Measurements from ENCODE around the gene TDO2.
"Not testable (repeated sequence)": the region's sequence is repeated elsewhere in the genome, so short reads cannot be mapped to it uniquely, and the experiment has no call there.

TDO2 gene

DNA sequence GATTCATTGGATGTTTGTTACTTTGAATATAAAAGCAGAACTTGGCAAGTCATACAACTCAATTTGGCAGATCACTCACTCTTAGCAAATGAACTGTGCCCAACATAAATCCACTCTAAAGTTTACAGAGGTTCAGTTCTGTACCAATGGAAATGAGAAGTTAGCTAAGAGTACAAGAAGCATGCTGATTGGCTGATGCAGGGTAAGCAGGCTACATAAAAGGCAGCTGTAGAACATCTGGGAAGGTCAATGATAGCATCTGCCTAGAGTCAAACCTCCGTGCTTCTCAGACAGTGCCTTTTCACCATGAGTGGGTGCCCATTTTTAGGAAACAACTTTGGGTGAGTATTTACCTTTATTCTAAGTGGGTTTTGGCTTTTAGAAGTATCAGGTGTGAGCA is at the start of gene TDO2:
TDO2 (plus strand) TSS at position 244 of the 400 bp plus-strand sequence; CDS start at position 307, 63 bp downstream.
- no peak for DNase-seq (ENCODE audit: low spot score)

GRCh38 chr4:155854582-155855226 is 48.8 kb upstream of the TDO2 start:
- DNase-seq (ENCODE audit: low spot score), result peak; percentile 63

- DNase-seq (ENCODE audit: low spot score), result no peak
These were observed 47.6 kb upstream of the TDO2 start for GRCh38 chr4:155855897-155856296.

GRCh38 chr4:155866177-155866576 is 37.3 kb upstream of the TDO2 start, which contains the start of gene ASIC5:
ASIC5 (minus strand) TSS chr4:155866277; CDS start chr4:155866226, 51 bp downstream.
- no peak for DNase-seq (ENCODE audit: low spot score)

DNA sequence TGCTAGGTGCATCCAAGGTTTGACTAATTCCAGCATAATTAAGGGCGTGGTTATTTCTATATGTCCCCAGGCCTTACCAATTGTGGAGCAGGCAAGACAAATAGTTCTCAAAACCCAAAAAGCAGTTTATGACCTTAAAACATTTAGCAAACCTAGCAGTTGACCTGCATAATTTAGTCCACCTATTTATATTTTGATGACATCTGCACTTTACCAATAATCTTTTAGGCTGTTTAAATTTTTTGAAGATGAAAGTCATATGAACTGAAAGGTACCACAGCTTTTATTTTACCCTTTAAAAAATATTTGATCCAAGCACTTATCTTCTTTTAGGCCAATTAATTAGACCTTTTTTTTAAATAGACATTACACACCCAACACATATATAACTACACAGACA is 27.6 kb upstream of the TDO2 start:
- no peak for DNase-seq (ENCODE audit: low spot score)

DNA sequence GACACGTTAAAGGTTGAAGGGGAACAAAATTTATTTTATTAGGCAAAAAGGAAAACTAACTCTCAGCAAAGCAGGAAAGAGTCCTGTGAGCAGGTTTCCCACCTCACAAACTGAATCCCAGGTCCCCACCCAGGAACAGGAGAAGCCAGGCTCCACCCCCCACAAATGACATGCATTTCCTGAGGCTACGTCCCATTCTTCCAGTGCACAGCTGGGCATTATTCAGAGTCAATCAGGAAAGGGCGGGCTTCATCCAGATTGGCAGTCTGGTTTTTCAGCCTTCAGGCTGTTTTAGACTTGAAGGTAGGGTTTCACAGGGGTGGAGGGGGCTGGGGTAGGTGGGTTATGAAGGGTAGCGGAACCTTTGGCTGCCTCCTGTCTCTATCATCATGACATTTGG is 25.5 kb upstream of the TDO2 start:
- no peak for DNase-seq (ENCODE audit: low spot score)

- DNase-seq (ENCODE audit: low spot score), result no peak
These were observed 24.9 kb upstream of the TDO2 start for GRCh38 chr4:155878611-155879010.

- no peak for DNase-seq (ENCODE audit: low spot score)
These were observed 23.7 kb upstream of the TDO2 start for GRCh38 chr4:155879767-155880166.

GRCh38 chr4:155881555-155881954 is 21.9 kb upstream of the TDO2 start:
- no peak for DNase-seq (ENCODE audit: low spot score)

GRCh38 chr4:155883895-155884294 is 19.6 kb upstream of the TDO2 start:
- no peak for DNase-seq (ENCODE audit: low spot score)

DNA sequence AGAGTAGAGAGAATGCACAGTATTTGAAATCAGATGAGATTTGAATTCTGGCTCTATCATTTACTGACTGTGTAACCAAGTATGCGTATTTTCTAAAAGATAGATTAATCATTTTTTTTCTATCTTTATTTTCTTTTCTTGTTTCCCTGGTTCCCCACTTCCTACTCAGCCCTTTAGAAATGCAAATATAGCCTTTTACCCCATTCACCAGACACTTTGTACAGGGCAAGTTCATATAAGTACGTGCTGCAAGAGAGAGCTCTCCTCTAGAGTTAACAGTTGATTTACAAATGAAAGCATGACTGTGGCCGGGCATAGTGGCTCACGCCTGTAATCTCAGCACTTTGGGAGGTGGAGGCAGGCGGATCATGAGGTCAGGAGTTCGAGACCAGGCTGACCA is 17.8 kb upstream of the TDO2 start:
- DNase-seq (ENCODE audit: low spot score), result no peak

GRCh38 chr4:155887045-155887444 is 16.5 kb upstream of the TDO2 start:
- no peak for DNase-seq (ENCODE audit: low spot score)

DNA sequence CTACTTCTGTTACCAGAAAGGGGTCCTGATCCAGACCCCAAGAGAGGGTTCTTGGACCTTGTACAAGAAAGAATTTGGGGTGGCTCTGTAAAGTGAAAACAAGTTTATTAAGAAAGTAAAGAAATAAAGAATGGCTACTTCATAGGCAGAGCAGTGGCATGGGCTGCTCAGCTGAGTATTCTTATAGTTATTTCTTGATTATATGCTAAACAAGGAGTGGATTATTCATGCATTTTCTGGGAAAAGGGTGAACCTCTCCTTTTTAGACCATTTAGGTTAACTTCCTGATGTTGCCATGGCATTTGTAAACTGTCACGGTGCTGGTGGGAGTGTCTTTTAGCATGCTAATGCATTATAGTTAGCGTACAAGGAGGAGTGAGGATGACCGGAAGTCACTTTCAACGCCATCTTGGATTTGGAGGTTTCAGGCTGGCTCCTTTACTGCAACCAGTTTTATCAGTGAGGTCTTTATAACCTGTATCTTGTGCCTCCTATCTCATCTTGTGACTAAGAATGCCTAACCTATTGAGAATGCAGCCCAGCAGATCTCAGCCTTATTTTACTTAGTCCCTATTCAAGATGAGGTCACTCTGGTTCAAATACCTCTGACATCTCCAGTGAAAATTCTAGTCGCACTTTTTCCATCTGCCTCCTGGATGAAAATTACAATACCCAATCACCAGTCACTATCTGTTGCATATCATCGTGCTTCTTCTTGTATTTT is 15.5 kb upstream of the TDO2 start:
- no peak for DNase-seq (ENCODE audit: low spot score)

GRCh38 chr4:155889031-155889793 is 14.3 kb upstream of the TDO2 start:
- DNase-seq (ENCODE audit: low spot score), result peak; percentile 36

DNA sequence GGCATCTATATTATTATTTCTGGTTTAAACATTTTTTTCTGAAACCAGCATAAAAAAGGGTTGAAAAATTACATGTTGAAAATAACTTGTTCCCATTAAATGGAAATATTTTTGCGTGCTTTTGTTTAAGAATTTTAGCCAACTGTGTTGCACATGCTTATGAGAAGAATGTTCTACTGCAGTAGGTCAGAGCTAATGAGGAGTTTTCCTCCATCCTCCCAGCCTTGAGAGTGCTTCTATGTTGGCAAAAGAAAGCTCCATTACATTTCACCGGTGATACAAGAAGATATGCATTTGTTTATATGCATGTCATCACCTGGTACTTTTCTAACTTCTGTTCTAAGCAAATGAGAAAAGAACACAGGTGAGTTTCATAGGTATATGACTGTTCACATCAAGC is 13.6 kb upstream of the TDO2 start:
- DNase-seq (ENCODE audit: low spot score), result no peak

- no peak for DNase-seq (ENCODE audit: low spot score)
These were observed 12.4 kb upstream of the TDO2 start for GRCh38 chr4:155891058-155891457.

- not testable (repeated sequence) for DNase-seq (ENCODE audit: low spot score)
These were observed 5.1 kb upstream of the TDO2 start for GRCh38 chr4:155898371-155898770.

GRCh38 chr4:155899891-155900290 is 3.6 kb upstream of the TDO2 start:
- no peak for DNase-seq (ENCODE audit: low spot score)

- DNase-seq (ENCODE audit: low spot score), result no peak
These were observed 3.1 kb upstream of the TDO2 start for GRCh38 chr4:155900381-155900780.

- DNase-seq (ENCODE audit: low spot score), result no peak
These were observed 2.5 kb upstream of the TDO2 start for GRCh38 chr4:155901013-155901412.

DNA sequence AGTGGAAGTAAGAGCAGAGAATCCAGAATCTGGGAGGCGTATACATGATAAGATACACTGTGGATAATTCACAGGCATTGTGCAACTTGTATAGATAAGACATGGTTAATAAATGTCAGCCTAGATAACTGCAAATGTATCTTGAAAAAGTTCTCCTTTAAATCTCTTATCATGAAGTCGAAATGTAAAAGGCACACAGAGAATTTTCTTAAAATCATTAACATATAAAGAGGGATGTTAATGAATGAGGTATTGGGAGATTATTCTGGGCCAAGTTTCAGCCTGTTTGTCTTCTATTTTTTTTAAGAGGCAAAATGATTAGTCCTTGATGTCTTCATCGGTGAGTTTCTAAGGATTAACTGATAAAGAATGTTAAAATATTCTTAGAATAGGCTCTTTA is 835 bp downstream of the TDO2 start:
- no peak for DNase-seq (ENCODE audit: low spot score)

GRCh38 chr4:155906554-155907247 is 3.2 kb downstream of the TDO2 start:
- peak; percentile 75 for DNase-seq (ENCODE audit: low spot score)

All from AG08396 (cell line).